T-helper 17 cell (primary cell): ENCODE data around the gene ALOX12B. TPM values are rescaled to one million over a fixed set of nuclear protein-coding genes. Genes with fewer than 3 reads are reported as not detected.
"Not testable (repeated sequence)": the region's sequence is repeated elsewhere in the genome, so short reads cannot be mapped to it uniquely, and the experiment has no call there.

Source experiments
- ATAC-seq: fragments of 150-1000 bp; cut with Tn5 transposase; 2 replicates; pipeline ENCODE4 v1.10.0; 2021; ENCODE audit warnings: mild to moderate bottlenecking, moderate library complexity
- DNase-seq, 3 donors: peaks; one replicate each; pipeline versions ENCODE4 v3.0.0 to v3.0.0-alpha.2; 2020 to 2021
- H3K9me3 ChIP-seq: one replicate; pipeline ENCODE4 v1.7.0; 2013; ENCODE audit warnings: low read length, mild to moderate bottlenecking; ENCODE audit not compliant: control insufficient read depth, poor library complexity, severe bottlenecking
- H3K27ac Mint-ChIP-seq: one replicate; pipeline ENCODE4 v1.8.0; 2022; ENCODE audit warnings: mild to moderate bottlenecking, moderate library complexity, mixed read lengths
- H3K27me3 Mint-ChIP-seq: one replicate; pipeline ENCODE4 v1.8.0; 2022; ENCODE audit warnings: mixed read lengths
- H3K36me3 Mint-ChIP-seq: one replicate; pipeline ENCODE4 v1.8.0; 2022; ENCODE audit warnings: low read depth, mixed read lengths
- H3K4me1 Mint-ChIP-seq: one replicate; pipeline ENCODE4 v1.8.0; 2022; ENCODE audit warnings: mild to moderate bottlenecking, mixed read lengths
- H3K4me3 Mint-ChIP-seq: one replicate; pipeline ENCODE4 v1.8.0; 2022; ENCODE audit warnings: mild to moderate bottlenecking, moderate library complexity, mixed read lengths
- total RNA-seq, 4 donors: library from RNA in 2 of 4; stranded (reverse) in 2 of 4; gene quantifications; one replicate each; pipeline ENCODE4 v1.2.3 and lab custom pipeline; 2022 to 2026

ALOX12B gene
- total RNA-seq, 2 donors from 2014 or later, result not detected

DNA sequence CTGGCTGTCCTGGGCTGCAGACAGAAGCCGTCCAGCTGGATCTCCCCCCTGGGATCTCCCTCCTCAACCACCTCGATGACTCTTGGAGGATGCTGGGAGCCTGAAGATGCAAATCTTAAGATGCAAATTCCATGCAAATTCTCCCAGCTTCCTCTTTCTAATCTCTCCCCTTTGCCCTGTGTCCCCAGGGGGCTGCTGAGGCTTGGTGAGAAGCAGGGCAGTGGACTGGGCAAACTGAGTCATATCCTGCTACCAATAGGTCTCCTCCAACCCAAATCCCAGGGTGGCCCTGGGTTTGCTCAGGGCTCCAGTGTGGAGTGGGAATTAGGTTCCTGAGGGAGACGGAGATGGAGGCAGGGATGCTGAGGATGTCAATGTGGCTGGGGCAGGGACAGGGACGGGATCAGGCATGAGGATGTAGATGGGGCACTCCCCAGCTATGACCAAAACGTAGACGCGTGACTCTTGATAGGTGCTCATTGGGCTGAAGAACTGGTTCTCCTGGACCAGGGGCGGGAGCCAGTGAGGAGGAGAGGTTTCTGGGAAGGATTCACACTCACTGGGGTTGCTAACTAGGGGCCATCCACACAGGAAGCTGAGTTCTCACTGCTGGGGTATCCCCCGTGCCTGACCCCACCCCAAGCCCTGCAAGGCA lies 3.6 kb upstream of the ALOX12B start:
- no peak for DNase-seq
- H3K4me3 Mint-ChIP-seq, result peak overlapping the region; percentile 55
- H3K27me3 Mint-ChIP-seq, result peaks cover 46% of the 10 kb centered on the region
- no peaks in the 10 kb centered on the region for H3K36me3 Mint-ChIP-seq
- no peak overlapping the region for H3K27ac Mint-ChIP-seq
- H3K4me1 Mint-ChIP-seq, result peaks cover 6% of the 10 kb centered on the region
- ATAC-seq, result peak; percentile 35
- H3K9me3 ChIP-seq, result no peaks in the 10 kb centered on the region

DNA sequence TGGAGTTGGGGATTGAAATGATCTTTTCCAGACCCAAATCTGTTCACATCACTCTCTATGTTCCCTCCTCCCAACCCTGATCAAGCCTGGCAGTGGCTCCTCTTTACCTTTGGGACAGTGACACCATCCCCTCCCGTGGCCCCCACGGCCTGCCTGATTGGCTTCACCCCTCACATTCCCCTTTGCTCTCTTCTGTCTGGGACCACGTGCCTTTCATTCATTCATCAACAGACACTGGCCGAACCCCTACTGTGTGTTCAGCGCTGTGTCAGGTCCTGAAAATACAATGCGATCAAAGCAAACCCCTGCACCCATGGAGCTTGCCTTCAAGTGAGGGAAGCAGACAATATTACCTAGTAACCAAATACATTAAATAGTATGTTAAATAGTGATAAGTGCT lies 2.2 kb upstream of the ALOX12B start:
- Mint-ChIP-seq H3K36me3 (no peaks in the 10 kb centered on the region), H3K27me3 (peaks cover 47% of the 10 kb centered on the region), H3K4me3 (no peak overlapping the region), H3K27ac (peak overlapping the region; percentile 34), H3K4me1 (peaks cover 6% of the 10 kb centered on the region)
- DNase-seq (no peak), ATAC-seq (no peak)
- H3K9me3 ChIP-seq, result no peaks in the 10 kb centered on the region

DNA sequence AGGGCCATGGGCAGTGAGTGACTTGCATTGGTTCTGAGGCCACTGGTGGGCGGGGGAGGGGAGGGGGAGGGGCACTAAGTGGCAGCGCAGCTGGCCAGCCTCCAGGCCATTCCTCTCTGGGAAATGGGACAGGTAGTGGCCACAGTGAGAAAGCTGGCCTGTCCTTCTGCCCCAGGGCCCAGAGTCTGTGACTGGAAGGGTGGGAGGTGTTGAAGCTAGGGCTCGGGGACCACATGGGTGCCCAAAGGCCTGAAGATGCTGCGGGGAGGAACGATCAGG lies 375 bp upstream of the ALOX12B start:
- H3K4me3 Mint-ChIP-seq, result no peak overlapping the region
- DNase-seq (no peak), ATAC-seq (no peak)
- peaks cover 45% of the 10 kb centered on the region for H3K27me3 Mint-ChIP-seq
- H3K27ac Mint-ChIP-seq, result no peak overlapping the region
- H3K4me1 Mint-ChIP-seq, result no peaks in the 10 kb centered on the region
- no peaks in the 10 kb centered on the region for H3K9me3 ChIP-seq
- H3K36me3 Mint-ChIP-seq, result no peaks in the 10 kb centered on the region

DNA sequence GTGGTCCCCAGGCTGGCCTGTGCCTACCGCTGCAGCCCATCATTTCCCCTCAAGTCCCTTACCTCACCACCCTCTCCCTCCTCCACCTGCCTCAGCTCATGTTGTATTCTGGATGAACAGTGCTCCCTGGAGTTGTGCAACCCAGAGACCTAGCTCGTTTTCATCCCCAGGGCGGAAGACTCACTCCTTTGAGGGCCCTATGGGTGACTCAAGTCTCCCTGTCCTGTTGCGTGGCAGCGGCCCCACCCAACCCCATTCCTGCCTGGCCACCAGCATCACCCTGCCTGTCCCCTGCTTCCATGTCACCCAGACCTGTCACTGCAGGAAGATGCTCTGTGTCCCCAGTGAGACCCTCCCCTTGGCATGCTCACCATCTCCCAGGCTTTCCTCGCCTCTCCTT lies 3.3 kb downstream of the ALOX12B start:
- peaks cover 26% of the 10 kb centered on the region for H3K27me3 Mint-ChIP-seq
- H3K27ac Mint-ChIP-seq, result no peak overlapping the region
- H3K9me3 ChIP-seq, result no peaks in the 10 kb centered on the region
- H3K4me3 Mint-ChIP-seq, result no peak overlapping the region
- peaks cover 8% of the 10 kb centered on the region for H3K4me1 Mint-ChIP-seq
- H3K36me3 Mint-ChIP-seq, result no peaks in the 10 kb centered on the region
- no peak for ATAC-seq
- DNase-seq, result no peak

DNA sequence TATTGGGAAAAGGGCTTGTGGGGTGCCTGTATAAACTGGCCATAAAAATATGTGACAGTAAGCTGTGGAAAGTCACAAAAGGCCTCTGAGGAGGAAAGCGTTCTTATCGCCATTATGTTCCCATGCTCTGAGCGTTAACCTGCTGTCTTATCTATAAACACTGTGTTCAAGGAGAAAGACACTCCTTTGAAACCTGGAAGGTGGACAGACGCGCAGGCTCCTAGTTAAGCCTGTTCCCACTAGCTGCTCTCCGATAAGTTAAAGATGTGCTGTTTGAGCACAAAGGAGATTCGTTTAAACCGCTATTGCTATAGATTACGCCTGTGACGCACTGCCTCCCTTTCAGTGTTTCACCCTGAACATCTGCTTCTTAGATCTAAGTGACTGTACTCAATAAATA lies 5.2 kb downstream of the ALOX12B start:
- no peak for DNase-seq
- H3K27me3 Mint-ChIP-seq, result peaks cover 20% of the 10 kb centered on the region
- no peaks in the 10 kb centered on the region for H3K36me3 Mint-ChIP-seq
- ATAC-seq, result no peak
- H3K4me1 Mint-ChIP-seq, result peaks cover 10% of the 10 kb centered on the region
- H3K4me3 Mint-ChIP-seq, result no peak overlapping the region
- no peak overlapping the region for H3K27ac Mint-ChIP-seq
- no peaks in the 10 kb centered on the region for H3K9me3 ChIP-seq

DNA sequence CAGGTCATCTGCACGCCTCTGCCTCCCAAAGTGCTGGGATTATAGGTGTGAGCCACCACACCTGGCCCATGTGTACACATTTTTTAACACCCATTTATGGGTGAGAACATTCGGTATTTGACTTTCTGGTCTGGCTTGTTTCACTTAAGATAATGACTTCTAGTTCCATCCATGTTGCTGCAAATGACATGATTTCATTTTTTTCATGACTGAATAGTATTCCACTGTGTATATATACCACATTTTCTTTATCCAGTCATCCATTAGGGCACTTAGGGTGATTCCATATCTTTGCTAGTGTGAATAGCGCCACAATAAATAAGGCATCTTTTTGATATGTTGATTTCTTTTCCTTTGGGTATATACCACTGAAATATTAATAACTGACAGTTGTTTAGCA lies 5.6 kb downstream of the ALOX12B start:
- no peak overlapping the region for H3K4me3 Mint-ChIP-seq
- H3K4me1 Mint-ChIP-seq, result peaks cover 10% of the 10 kb centered on the region
- H3K36me3 Mint-ChIP-seq, result no peaks in the 10 kb centered on the region
- H3K27me3 Mint-ChIP-seq, result peaks cover 18% of the 10 kb centered on the region
- DNase-seq (no peak), ATAC-seq (no peak)
- H3K9me3 ChIP-seq, result no peaks in the 10 kb centered on the region
- no peak overlapping the region for H3K27ac Mint-ChIP-seq

DNA sequence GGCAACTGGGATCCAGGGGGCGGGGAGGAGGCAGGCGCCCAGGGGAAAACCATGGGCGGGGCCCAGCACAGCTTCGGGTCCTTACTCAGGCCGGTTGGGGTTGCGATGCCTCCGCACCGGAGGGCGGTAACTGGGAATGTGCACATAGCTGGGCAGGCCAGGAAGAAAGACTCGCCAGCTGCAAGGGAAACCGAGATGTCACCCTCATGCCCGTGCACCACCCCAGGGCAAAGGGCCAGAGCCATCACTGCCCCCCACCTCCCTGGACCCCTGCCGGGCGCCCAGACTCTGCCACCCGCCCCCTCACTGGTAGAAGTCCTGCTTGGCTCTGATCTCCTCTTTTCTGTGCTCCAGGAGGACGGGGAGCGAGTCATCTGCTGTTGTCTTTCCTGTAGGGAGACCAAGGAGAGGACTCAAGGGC lies 6.7 kb downstream of the ALOX12B start:
- no peak for DNase-seq
- H3K4me3 Mint-ChIP-seq, result no peak overlapping the region
- H3K27me3 Mint-ChIP-seq, result peaks cover 9% of the 10 kb centered on the region
- H3K9me3 ChIP-seq, result no peaks in the 10 kb centered on the region
- no peaks in the 10 kb centered on the region for H3K36me3 Mint-ChIP-seq
- peaks cover 10% of the 10 kb centered on the region for H3K4me1 Mint-ChIP-seq
- no peak overlapping the region for H3K27ac Mint-ChIP-seq
- no peak for ATAC-seq

DNA sequence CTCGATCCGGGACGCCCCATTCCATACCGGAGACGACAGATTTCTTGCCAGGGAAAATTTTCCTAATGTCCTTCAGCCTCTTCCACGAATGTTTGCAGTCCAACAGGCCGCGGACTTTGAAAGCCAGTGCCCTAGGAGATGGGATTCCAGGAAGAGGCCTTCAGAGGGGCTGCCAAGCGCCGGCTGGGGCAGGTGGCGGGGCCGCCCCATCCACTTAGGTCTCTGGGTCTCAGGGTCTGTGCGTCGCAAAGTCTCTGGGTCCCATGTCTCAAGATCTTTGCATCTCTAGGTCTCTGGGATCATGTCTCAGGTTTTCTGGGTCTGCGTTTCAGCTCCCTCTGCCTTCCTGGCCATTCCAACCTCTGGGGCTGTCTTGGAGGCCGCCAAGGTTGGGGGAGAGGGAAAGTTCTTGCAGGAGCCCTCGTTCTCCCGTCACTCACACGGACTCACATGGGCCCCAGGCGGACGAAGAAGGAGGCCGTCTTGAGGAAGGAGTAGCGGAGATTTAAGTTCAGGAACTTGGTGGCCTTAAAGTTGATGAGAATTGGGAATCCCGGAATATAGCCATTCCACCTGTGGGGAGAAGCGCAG lies 7.2 kb downstream of the ALOX12B start:
- Mint-ChIP-seq H3K4me1 (peaks cover 10% of the 10 kb centered on the region), H3K4me3 (peak overlapping the region; percentile 93), H3K36me3 (no peaks in the 10 kb centered on the region), H3K27me3 (peaks cover 5% of the 10 kb centered on the region), H3K27ac (peak overlapping the region; percentile 63)
- DNase-seq (no peak), ATAC-seq (no peak)
- H3K9me3 ChIP-seq, result no peaks in the 10 kb centered on the region

DNA sequence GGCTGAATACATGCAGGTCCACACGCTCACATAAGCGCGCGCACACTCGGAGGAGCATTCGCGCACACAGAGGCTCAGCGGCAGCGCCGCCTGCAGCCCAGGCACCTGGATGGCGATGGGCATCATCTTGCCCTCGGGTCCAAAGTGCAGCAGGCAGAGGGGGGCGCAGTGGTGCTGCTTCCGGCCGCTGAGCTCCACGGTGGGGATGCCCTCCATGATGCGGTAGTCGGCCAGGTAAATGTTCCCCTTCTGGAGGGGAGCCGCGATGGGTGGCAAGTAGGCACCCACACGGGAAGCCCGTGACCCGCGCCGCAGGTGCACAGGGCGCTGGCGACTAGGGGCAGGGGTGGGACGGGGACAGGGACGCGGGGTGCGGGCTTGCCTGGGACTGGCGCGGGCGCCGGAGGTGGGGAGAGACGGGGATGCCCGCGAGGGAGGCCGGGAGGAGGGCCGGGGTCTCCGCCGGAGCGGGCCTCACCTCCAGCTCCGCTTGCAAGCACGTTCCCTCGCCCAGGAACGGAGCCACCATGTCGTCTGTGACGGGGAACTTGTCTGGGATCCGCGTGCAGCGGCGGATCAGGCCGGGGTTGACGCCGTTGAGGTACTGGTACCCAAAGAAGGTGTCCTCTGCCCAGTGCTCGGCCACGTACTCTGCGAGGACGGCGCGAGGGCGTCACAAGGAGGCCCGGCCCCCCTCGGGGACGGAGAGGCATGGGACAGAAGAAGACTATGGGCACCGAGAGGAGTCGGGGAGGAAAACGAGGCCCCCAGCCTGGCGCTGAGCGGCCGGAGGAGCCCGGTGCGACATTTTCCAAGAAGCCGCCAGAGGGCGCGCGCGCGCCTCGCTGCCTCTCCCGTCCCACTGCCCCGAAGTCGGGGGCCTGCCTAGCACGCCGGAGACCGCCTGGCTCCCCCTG lies 8.0 kb downstream of the ALOX12B start:
- Mint-ChIP-seq H3K4me3 (peak overlapping the region; percentile 93), H3K27me3 (peaks cover 13% of the 10 kb centered on the region), H3K36me3 (peaks cover 5% of the 10 kb centered on the region), H3K4me1 (peaks cover 15% of the 10 kb centered on the region), H3K27ac (peak overlapping the region; percentile 63)
- ATAC-seq (peak; percentile 83), DNase-seq (peak; percentile 67 to 74 (median 69))
- no peaks in the 10 kb centered on the region for H3K9me3 ChIP-seq

DNA sequence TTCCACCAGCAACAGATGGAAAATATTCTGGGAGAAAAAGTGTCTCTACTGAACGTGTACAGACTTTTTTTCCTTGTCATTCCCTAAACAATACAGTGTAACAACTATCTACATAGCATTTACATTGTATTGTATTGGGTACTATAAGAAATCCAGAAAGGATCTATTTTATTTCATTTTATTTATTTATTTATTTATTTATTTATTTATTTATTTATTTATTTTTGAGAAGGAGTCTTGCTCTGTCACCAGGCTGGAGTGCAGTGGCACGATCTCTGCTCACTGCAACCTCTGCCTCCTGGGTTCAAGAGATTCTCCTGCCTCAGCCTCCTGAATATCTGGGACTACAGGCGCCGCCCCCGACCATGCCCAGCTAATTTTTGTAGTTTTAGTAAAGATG lies 9.6 kb downstream of the ALOX12B start:
- not testable (repeated sequence) for H3K9me3 ChIP-seq, H3K36me3 Mint-ChIP-seq, H3K4me3 Mint-ChIP-seq, DNase-seq, ATAC-seq
- Mint-ChIP-seq H3K4me1 (peaks cover 30% of the 10 kb centered on the region), H3K27ac (peak overlapping the region; percentile 60), H3K27me3 (peaks cover 27% of the 10 kb centered on the region)

DNA sequence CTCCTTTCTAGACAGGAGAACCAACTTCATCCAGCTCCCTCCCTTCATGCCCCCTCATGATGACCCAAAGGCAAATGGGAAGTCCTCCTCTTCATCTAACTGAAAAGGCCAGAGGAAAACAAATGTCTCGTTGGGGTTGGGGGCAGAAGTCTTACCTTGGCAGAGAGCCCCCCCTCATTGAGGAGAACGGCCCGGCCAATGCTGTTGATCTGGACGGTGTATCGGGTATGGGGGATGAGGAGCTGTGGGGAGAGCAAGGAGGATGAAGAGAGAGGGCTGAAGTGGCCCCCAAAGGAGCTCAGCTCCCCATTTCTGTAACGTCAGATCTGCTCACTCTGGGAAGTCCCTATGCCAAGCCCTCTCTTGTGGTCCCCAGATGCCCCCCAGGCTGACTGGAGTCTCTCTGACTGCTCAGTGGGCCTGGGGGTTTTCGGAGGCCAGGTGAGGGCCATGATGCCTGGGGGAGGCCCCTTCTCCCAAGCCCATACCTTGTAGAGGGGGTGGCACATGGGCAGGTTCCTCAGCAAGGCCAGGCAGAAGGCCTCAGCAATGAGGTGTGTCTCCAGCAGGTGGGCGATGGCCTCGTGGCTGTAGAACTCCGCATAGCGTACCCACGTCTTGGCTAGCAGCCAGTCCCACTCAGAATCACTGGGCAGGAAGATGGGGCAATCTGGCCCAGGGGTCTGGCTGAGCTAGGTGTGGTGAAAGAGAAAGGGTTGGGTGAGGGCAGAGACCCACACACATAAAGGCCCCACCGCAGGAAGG lies 10.8 kb downstream of the ALOX12B start:
- DNase-seq, result no peak
- Mint-ChIP-seq H3K27ac (no peak overlapping the region), H3K4me3 (no peak overlapping the region), H3K4me1 (peaks cover 36% of the 10 kb centered on the region), H3K36me3 (peaks cover 11% of the 10 kb centered on the region), H3K27me3 (peaks cover 39% of the 10 kb centered on the region)
- no peaks in the 10 kb centered on the region for H3K9me3 ChIP-seq
- no peak for ATAC-seq

DNA sequence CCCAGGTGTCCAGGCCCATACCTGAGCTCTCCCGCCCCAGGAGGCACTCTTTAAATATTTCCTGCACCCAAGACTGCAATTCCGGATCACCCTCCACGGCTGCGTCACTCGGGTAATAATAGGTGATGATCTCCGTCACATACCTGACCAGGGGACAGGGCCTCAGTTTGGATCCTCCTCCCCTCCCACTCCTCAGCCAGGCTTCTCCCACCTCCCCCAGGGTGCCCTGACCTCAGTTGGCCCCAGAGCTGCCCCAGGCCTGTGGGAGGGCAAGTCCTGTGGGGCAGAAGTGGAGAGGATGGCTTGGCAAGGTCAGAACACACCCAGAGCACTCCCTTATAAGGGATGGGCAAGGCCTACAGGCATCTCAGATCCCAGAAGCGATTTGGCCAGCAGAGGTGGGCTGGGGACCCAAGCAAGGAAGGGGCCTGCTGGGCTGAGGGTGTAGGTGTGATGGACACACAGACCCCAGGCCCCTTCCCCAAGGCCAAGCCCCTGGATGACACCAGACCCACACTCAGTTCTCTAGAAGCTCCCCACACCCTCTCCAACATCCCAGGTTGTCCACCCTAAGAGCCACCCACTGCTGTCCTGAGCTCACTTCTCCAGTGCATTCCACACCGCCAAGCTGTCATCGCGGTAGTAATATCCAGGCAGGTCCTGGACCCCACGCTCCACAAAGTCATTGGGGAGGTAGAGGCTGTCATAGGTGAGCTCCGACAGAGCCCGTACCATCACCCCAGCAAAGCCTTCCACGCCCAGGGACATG lies 11.8 kb downstream of the ALOX12B start:
- peaks cover 34% of the 10 kb centered on the region for H3K4me1 Mint-ChIP-seq

More for the DNA sequence above, 11.8 kb downstream of the ALOX12B start:
- Mint-ChIP-seq H3K4me3 (peak overlapping the region; percentile 12), H3K27me3 (peaks cover 45% of the 10 kb centered on the region), H3K27ac (no peak overlapping the region), H3K36me3 (peaks cover 11% of the 10 kb centered on the region)
- ATAC-seq (no peak), DNase-seq (no peak)
- H3K9me3 ChIP-seq, result no peaks in the 10 kb centered on the region
